ENCODE measurements around the gene SCML2. TPM values are rescaled to one million over a fixed set of nuclear protein-coding genes. Genes with fewer than 3 reads are reported as not detected.

Gene SCML2
- total and polyA plus RNA-seq, 2 of the 13 experiments (the other 11 are each of a cell fraction or from before 2014, with no cell fraction given) = 5.1 to 7.6 TPM

DNA sequence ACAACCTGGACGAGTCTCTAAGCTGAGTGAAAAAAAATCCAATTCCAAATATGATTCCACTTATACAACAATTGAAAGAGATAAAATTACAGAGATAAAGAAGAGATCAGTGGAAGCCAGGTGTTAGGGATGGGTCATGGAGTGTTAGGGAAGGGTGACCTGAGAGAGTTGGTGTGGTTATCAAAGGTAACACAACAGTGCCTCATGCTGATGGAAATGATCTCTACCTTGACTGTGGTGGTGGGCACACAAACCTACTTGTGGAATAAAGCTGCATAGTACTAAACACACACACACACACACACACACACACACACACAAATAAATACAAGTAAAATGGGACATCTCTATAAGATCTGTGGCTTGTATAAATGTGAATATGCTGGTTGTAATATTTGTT, 159.8 kb downstream of the SCML2 start (continued):
- TF ChIP-seq RNF219 (CRISPR knock-in tag; IDR thresholded peaks at IDR 0.05) (no peak), ATAD3A (CRISPR knock-in tag; IDR thresholded peaks at IDR 0.05) (no peak), ZNF766 (CRISPR knock-in tag; IDR thresholded peaks at IDR 0.05; ENCODE audit: borderline replicate concordance) (no peak), SP2 (CRISPR knock-in tag; IDR thresholded peaks at IDR 0.05) (no peak), ZNF713 (CRISPR knock-in tag; IDR thresholded peaks at IDR 0.05) (no peak), ZFP37 (CRISPR knock-in tag; IDR thresholded peaks at IDR 0.05; ENCODE audit: borderline replicate concordance) (no peak), EZH2 (conservative IDR thresholded peaks at IDR 0.05; ENCODE audit: low read depth, low read length) (no peak), ZNF121 (CRISPR knock-in tag; IDR thresholded peaks at IDR 0.05) (no peak), IRX3 (CRISPR knock-in tag; IDR thresholded peaks at IDR 0.05; ENCODE audit: borderline replicate concordance, low read depth) (no peak), ZBTB34 (CRISPR knock-in tag; IDR thresholded peaks at IDR 0.05) (no peak), PHF20 (CRISPR knock-in tag; IDR thresholded peaks at IDR 0.05) (no peak), GABPB1 (CRISPR knock-in tag; IDR thresholded peaks at IDR 0.05) (no peak), ZNF737 (CRISPR knock-in tag; IDR thresholded peaks at IDR 0.05; ENCODE audit: borderline replicate concordance) (no peak), HIVEP1 (CRISPR knock-in tag; IDR thresholded peaks at IDR 0.05) (no peak)
- TF ChIP-seq, protein P1, sequence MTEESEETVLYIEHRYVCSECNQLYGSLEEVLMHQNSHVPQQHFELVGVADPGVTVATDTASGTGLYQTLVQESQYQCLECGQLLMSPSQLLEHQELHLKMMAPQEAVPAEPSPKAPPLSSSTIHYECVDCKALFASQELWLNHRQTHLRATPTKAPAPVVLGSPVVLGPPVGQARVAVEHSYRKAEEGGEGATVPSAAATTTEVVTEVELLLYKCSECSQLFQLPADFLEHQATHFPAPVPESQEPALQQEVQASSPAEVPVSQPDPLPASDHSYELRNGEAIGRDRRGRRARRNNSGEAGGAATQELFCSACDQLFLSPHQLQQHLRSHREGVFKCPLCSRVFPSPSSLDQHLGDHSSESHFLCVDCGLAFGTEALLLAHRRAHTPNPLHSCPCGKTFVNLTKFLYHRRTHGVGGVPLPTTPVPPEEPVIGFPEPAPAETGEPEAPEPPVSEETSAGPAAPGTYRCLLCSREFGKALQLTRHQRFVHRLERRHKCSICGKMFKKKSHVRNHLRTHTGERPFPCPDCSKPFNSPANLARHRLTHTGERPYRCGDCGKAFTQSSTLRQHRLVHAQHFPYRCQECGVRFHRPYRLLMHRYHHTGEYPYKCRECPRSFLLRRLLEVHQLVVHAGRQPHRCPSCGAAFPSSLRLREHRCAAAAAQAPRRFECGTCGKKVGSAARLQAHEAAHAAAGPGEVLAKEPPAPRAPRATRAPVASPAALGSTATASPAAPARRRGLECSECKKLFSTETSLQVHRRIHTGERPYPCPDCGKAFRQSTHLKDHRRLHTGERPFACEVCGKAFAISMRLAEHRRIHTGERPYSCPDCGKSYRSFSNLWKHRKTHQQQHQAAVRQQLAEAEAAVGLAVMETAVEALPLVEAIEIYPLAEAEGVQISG (CRISPR knock-in tag; IDR thresholded peaks at IDR 0.05) = no peak

Small RNAs within 50 kb of the gene (small RNA-seq; reads per million reads assigned to genes)
- 0 reads per million in 3 experiments for gene RF00019 (ENCODE audit: insufficient read depth in 2 of 3, insufficient read length in 3 of 3, low read depth in 2 of 3, low replicate concordance in 1 of 3)
- 0 reads per million in 3 experiments for gene TMSB10P2 (ENCODE audit: insufficient read depth in 2 of 3, insufficient read length in 3 of 3, low read depth in 2 of 3, low replicate concordance in 1 of 3)

Other genes starting within 250 kb of the SCML2 start
- gene BEND2, start 133.8 kb downstream of the SCML2 start, total RNA-seq (2016; rRNA removed; fragmentation: Illumina TruSeq; extraction: Trizol) = not detected in 2 replicates
- gene BEND2, start 133.8 kb downstream of the SCML2 start, polyA plus RNA-seq (2011; rRNA removed) = not detected in 2 replicates
- gene CDKL5, start 70.9 kb upstream of the SCML2 start, total RNA-seq (2016; rRNA removed; fragmentation: Illumina TruSeq; extraction: Trizol) = 7.0 and 9.2 TPM in 2 replicates
- 2.1 and 2.8 TPM in 2 replicates for gene CDKL5, start 70.9 kb upstream of the SCML2 start, polyA plus RNA-seq (2011; rRNA removed)

All from HepG2 (cell line).